MM.1S (cell line): ENCODE data around the gene PIEZO2.

Experiments
- EZH2phosphoT487 ChIP-seq: fragments of 300-600 bp; sonication (generic); IDR thresholded peaks from 2 replicates; pipeline ENCODE4 v1.6.1; 2018; ENCODE audit warnings: antibody characterized with exemption, low read length
- TF ChIP-seq, protein P1 (sequence below): fragments of 300-600 bp; sonication (generic); IDR thresholded peaks from 2 replicates; pipeline ENCODE4 v1.5.1; 2016; ENCODE audit warnings: antibody characterized with exemption, low read length, mixed read lengths

DNA sequence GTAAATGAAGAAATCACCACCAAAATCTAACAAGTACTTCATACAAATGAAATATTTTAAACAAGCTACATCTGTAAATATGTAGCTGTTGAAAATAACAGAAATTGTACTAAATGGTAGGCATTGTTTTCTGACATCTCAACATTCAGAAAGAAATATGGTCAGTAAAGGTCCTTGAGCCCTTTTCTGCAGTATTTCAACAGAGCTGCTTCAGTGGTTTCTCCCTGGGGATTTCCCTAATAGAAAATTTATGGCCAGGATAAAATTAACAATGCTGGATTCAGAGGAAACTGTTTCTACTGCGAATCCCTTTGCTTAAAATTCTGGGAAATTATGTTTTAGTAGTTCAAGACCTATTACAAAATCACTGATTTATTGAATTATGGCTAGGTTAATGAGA is 256.6 kb downstream of the PIEZO2 start:
- TF ChIP-seq, protein P1, sequence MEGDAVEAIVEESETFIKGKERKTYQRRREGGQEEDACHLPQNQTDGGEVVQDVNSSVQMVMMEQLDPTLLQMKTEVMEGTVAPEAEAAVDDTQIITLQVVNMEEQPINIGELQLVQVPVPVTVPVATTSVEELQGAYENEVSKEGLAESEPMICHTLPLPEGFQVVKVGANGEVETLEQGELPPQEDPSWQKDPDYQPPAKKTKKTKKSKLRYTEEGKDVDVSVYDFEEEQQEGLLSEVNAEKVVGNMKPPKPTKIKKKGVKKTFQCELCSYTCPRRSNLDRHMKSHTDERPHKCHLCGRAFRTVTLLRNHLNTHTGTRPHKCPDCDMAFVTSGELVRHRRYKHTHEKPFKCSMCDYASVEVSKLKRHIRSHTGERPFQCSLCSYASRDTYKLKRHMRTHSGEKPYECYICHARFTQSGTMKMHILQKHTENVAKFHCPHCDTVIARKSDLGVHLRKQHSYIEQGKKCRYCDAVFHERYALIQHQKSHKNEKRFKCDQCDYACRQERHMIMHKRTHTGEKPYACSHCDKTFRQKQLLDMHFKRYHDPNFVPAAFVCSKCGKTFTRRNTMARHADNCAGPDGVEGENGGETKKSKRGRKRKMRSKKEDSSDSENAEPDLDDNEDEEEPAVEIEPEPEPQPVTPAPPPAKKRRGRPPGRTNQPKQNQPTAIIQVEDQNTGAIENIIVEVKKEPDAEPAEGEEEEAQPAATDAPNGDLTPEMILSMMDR: no peak
- TF ChIP-seq EZH2phosphoT487: no peak
